CD4-positive, CD25-positive, alpha-beta regulatory T cell (primary cell): ENCODE data around the gene CEMIP. TPM values are rescaled to one million over a fixed set of nuclear protein-coding genes. Genes with fewer than 3 reads are reported as not detected.

Experiments used
- ATAC-seq, 2 donors: fragments of 150-1000 bp; cut with Tn5 transposase; one replicate each; pipeline ENCODE4 v1.10.0; 2021; ENCODE audit warnings: low read depth in 2 of 2, moderate number of reproducible peaks in 2 of 2, moderate library complexity in 1 of 2
- DNase-seq, 3 donors: peaks; one replicate each; pipeline versions ENCODE4 v3.0.0 to v3.0.0-alpha.2; 2012 to 2022; ENCODE audit warnings: mixed read lengths in 1 of 3
- H3K27ac ChIP-seq: one replicate; pipeline ENCODE4 v1.7.0; 2013; ENCODE audit warnings: mild to moderate bottlenecking, low read length; ENCODE audit not compliant: insufficient read depth, poor library complexity, severe bottlenecking
- H3K27me3 ChIP-seq: one replicate; pipeline ENCODE4 v1.7.0; 2013; ENCODE audit warnings: low read length; ENCODE audit not compliant: control insufficient read depth, insufficient read depth
- H3K36me3 ChIP-seq: one replicate; pipeline ENCODE4 v1.7.0; 2013; ENCODE audit warnings: mild to moderate bottlenecking, low read length, moderate library complexity; ENCODE audit not compliant: control insufficient read depth, insufficient read depth
- H3K4me1 ChIP-seq: 2 replicates; pipeline ENCODE4 v1.7.0; 2013; ENCODE audit warnings: mild to moderate bottlenecking, low read length; ENCODE audit not compliant: insufficient read depth, control insufficient read depth, poor library complexity, severe bottlenecking
- H3K4me3 ChIP-seq: one replicate; pipeline ENCODE4 v1.7.0; 2013; ENCODE audit warnings: low read depth, mild to moderate bottlenecking, low read length, moderate library complexity
- H3K9me3 ChIP-seq, 2 experiments: 1 replicate in 1 of 2; 2 replicates in 1 of 2; pipeline ENCODE4 v1.7.0; 2013; ENCODE audit warnings: low read length in 2 of 2, mild to moderate bottlenecking in 1 of 2, moderate library complexity in 1 of 2; ENCODE audit not compliant: control insufficient read depth in 2 of 2
- H3K27ac Mint-ChIP-seq, 3 donors: one replicate each; pipeline ENCODE4 v1.8.0; 2020 to 2022; ENCODE audit warnings: mild to moderate bottlenecking in 3 of 3, mixed read lengths in 3 of 3, moderate library complexity in 2 of 3
- H3K27me3 Mint-ChIP-seq: one replicate; pipeline ENCODE4 v1.8.0; 2022; ENCODE audit warnings: mild to moderate bottlenecking, mixed read lengths
- H3K36me3 Mint-ChIP-seq: one replicate; pipeline ENCODE4 v1.8.0; 2020; ENCODE audit warnings: mixed read lengths
- H3K4me1 Mint-ChIP-seq, 4 donors: one replicate each; pipeline ENCODE4 v1.8.0; 2020 to 2022; ENCODE audit warnings: mixed read lengths in 4 of 4, mild to moderate bottlenecking in 1 of 4
- H3K4me3 Mint-ChIP-seq, 4 donors: one replicate each; pipeline ENCODE4 v1.8.0; 2020 to 2022; ENCODE audit warnings: mild to moderate bottlenecking in 4 of 4, mixed read lengths in 4 of 4, moderate library complexity in 3 of 4
- H3K9me3 Mint-ChIP-seq, 7 donors: one replicate each; pipeline ENCODE4 v1.8.0; 2020 to 2022; ENCODE audit warnings: mixed read lengths in 7 of 7, mild to moderate bottlenecking in 3 of 7, moderate library complexity in 2 of 7
- polyA plus RNA-seq, 4 donors: library from polyadenylated mRNA; unstranded; fragments of 300-500 nt; fragmentation: Illumina TruSeq; gene quantifications; one replicate each; pipeline ENCODE4 v1.2.3, GENCODE V29; 2021
- total RNA-seq: library from RNA; stranded (reverse); gene quantifications from one replicate; pipeline ENCODE4 v1.2.3, GENCODE V29; 2022

The CEMIP gene
- total and polyA plus RNA-seq, 5 donors from 2014 or later: 0.10 to 0.44 TPM; not detected in 3

GRCh38 chr15:80749589-80749988 is 29.6 kb upstream of the CEMIP start:
- peaks cover 0 to 6% (median 0%) of the 10 kb centered on the region in 7 donors for H3K9me3 Mint-ChIP-seq
- no peak overlapping the region for H3K4me3 Mint-ChIP-seq
- H3K4me3 ChIP-seq: no peak overlapping the region
- no peak for ATAC-seq
- no peaks in the 10 kb centered on the region for H3K27me3 ChIP-seq
- no peaks in the 10 kb centered on the region for H3K4me1 Mint-ChIP-seq
- no peaks in the 10 kb centered on the region for H3K4me1 ChIP-seq
- H3K27me3 Mint-ChIP-seq: no peaks in the 10 kb centered on the region
- H3K36me3 Mint-ChIP-seq: peaks cover 4% of the 10 kb centered on the region
- no peak overlapping the region for H3K27ac ChIP-seq
- H3K27ac Mint-ChIP-seq: no peak overlapping the region
- no peak for DNase-seq
- peaks cover 0 to 3% of the 10 kb centered on the region in 2 experiments for H3K9me3 ChIP-seq
- no peaks in the 10 kb centered on the region for H3K36me3 ChIP-seq

- Histone ChIP-seq H3K27ac (no peak overlapping the region), H3K27me3 (no peaks in the 10 kb centered on the region), H3K9me3 (peaks cover 0 to 3% of the 10 kb centered on the region in 2 experiments), H3K4me3 (no peak overlapping the region), H3K36me3 (no peaks in the 10 kb centered on the region), H3K4me1 (no peaks in the 10 kb centered on the region)
- Mint-ChIP-seq H3K36me3 (peaks cover 4% of the 10 kb centered on the region), H3K9me3 (peaks cover 0 to 4% (median 0%) of the 10 kb centered on the region in 7 donors), H3K4me1 (no peaks in the 10 kb centered on the region), H3K4me3 (no peak overlapping the region), H3K27me3 (no peaks in the 10 kb centered on the region), H3K27ac (no peak overlapping the region)
- no peak for ATAC-seq
- no peak for DNase-seq
Measured at GRCh38 chr15:80750575-80750974, 28.6 kb upstream of the CEMIP start.

DNA sequence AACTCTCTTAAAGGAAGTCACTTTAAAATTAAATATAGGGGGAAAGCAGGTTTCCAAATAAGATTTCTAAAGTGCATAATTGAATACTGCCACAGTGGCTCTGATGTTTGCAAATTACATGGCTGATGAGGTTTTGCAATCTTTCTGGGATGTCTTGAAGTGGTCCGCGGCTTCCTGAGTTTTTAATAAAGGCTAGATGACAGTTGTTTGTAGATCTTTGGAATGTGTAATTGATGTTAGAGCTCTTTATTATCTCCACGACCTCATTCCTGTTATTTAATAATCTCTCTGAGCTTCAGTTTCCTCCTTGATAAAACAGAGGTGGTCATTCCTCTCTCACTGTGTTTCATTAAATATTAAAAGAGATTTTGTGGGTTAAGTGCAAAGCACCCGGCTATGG is 27.0 kb upstream of the CEMIP start:
- no peak for ATAC-seq
- Mint-ChIP-seq H3K27ac (no peak overlapping the region), H3K4me3 (no peak overlapping the region), H3K4me1 (no peaks in the 10 kb centered on the region), H3K27me3 (no peaks in the 10 kb centered on the region), H3K36me3 (peaks cover 4% of the 10 kb centered on the region), H3K9me3 (no peaks in the 10 kb centered on the region)
- no peak for DNase-seq
- Histone ChIP-seq H3K4me3 (no peak overlapping the region), H3K27ac (no peak overlapping the region), H3K9me3 (no peaks in the 10 kb centered on the region), H3K4me1 (no peaks in the 10 kb centered on the region), H3K36me3 (no peaks in the 10 kb centered on the region), H3K27me3 (no peaks in the 10 kb centered on the region)

- no peak for ATAC-seq
- H3K9me3 Mint-ChIP-seq: no peaks in the 10 kb centered on the region
Measured at GRCh38 chr15:80753161-80753560, 26.0 kb upstream of the CEMIP start.

GRCh38 chr15:80754014-80754413 is 25.2 kb upstream of the CEMIP start:
- Histone ChIP-seq H3K9me3 (no peaks in the 10 kb centered on the region), H3K4me3 (no peak overlapping the region), H3K27me3 (no peaks in the 10 kb centered on the region), H3K4me1 (no peaks in the 10 kb centered on the region), H3K27ac (no peak overlapping the region), H3K36me3 (no peaks in the 10 kb centered on the region)
- Mint-ChIP-seq H3K4me1 (no peaks in the 10 kb centered on the region), H3K9me3 (peaks cover 0 to 1% (median 0%) of the 10 kb centered on the region in 7 donors), H3K36me3 (peaks cover 4% of the 10 kb centered on the region), H3K4me3 (no peak overlapping the region), H3K27me3 (peaks cover 4% of the 10 kb centered on the region), H3K27ac (no peak overlapping the region)
- no peak for ATAC-seq
- no peak for DNase-seq

More at GRCh38 chr15:80753161-80753560, 26.0 kb upstream of the CEMIP start:
- DNase-seq: no peak
- Histone ChIP-seq H3K4me1 (no peaks in the 10 kb centered on the region), H3K27me3 (no peaks in the 10 kb centered on the region), H3K9me3 (no peaks in the 10 kb centered on the region), H3K4me3 (no peak overlapping the region), H3K27ac (no peak overlapping the region), H3K36me3 (no peaks in the 10 kb centered on the region)
- H3K4me1 Mint-ChIP-seq: no peaks in the 10 kb centered on the region
- no peak overlapping the region for H3K4me3 Mint-ChIP-seq
- H3K27ac Mint-ChIP-seq: no peak overlapping the region
- peaks cover 4% of the 10 kb centered on the region for H3K27me3 Mint-ChIP-seq
- peaks cover 4% of the 10 kb centered on the region for H3K36me3 Mint-ChIP-seq

GRCh38 chr15:80755885-80756284 is 23.3 kb upstream of the CEMIP start:
- Mint-ChIP-seq H3K36me3 (no peaks in the 10 kb centered on the region), H3K27ac (no peak overlapping the region), H3K4me3 (no peak overlapping the region), H3K27me3 (peaks cover 4% of the 10 kb centered on the region), H3K4me1 (no peaks in the 10 kb centered on the region), H3K9me3 (peaks cover 0 to 1% (median 0%) of the 10 kb centered on the region in 7 donors)
- Histone ChIP-seq H3K27ac (no peak overlapping the region), H3K36me3 (no peaks in the 10 kb centered on the region), H3K9me3 (no peaks in the 10 kb centered on the region), H3K4me3 (no peak overlapping the region), H3K27me3 (no peaks in the 10 kb centered on the region), H3K4me1 (no peaks in the 10 kb centered on the region)
- ATAC-seq (no peak), DNase-seq (no peak)

DNA sequence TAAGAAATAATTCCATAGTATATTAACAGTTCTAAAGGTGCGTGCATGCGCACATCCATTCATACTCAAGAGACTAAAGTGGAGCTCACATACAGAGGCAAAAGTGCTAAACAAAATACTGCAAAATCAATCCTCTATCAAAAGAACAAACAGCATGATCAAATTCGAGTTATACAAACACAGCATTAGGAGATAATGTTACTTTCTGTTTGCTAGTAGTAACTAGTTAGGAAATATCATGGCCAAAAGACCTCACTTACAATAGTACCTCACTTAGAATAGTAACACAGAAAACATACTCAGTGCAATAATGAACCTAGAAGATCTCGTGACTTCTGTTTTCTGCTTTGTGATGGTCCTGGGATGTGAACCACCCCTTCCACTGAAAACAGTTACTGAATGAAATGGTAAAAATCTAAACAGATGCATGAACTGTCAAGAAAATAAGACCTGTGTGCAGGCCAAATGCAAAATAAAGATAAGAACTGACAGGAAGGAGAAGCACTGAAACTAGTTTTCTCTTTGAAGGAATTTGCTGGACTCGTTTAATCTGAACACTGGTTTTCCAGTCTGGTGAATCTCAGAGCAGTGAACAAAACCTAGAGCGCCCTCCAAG is 20.9 kb upstream of the CEMIP start:
- Histone ChIP-seq H3K9me3 (no peaks in the 10 kb centered on the region), H3K27ac (no peak overlapping the region), H3K36me3 (no peaks in the 10 kb centered on the region), H3K4me1 (no peaks in the 10 kb centered on the region), H3K27me3 (no peaks in the 10 kb centered on the region), H3K4me3 (no peak overlapping the region)
- Mint-ChIP-seq H3K36me3 (no peaks in the 10 kb centered on the region), H3K9me3 (peaks cover 0 to 3% (median 0%) of the 10 kb centered on the region in 7 donors), H3K4me3 (no peak overlapping the region), H3K27ac (no peak overlapping the region), H3K4me1 (no peaks in the 10 kb centered on the region), H3K27me3 (peaks cover 4% of the 10 kb centered on the region)
- ATAC-seq (no peak), DNase-seq (no peak)

DNA sequence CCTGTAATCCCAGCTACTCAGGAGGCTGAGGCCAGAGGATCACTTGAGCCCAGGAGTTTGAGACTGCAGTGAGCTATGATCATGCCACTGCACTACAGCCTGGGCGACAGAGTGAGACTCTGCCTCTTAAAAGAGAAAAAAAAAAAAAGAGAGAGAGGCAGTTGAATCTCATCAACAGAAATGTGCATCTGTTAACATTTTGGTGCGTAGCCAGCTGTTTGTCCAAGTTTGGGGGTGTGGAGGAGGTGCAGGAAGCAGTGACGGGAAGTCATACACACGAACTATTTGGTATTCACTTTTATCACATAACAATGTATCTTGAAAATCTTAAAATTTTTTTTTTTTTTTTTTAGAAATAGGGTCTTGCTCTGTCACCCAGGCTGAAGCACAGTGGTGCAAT is 18.2 kb upstream of the CEMIP start:
- Histone ChIP-seq H3K4me3 (no peak overlapping the region), H3K4me1 (no peaks in the 10 kb centered on the region), H3K27ac (no peak overlapping the region), H3K36me3 (no peaks in the 10 kb centered on the region), H3K27me3 (no peaks in the 10 kb centered on the region), H3K9me3 (no peaks in the 10 kb centered on the region)
- Mint-ChIP-seq H3K4me3 (no peak overlapping the region), H3K27me3 (peaks cover 4% of the 10 kb centered on the region), H3K27ac (no peak overlapping the region), H3K4me1 (no peaks in the 10 kb centered on the region), H3K9me3 (peaks cover 0 to 3% (median 0%) of the 10 kb centered on the region in 7 donors), H3K36me3 (no peaks in the 10 kb centered on the region)
- no peak for DNase-seq
- no peak for ATAC-seq
